GM13977 (cell line): ENCODE measurements around the gene FBXW5.

ENCODE experiments used
- DNase-seq: peaks from one replicate; pipeline ENCODE4 v3.0.0; 2012; ENCODE audit warnings: low spot score
- in situ Hi-C: fragments of 300-500 bp; cut with MboI; formaldehyde crosslinking; loops from one replicate; pipeline ENCODE4 v1.12.0; 2022; ENCODE audit warnings: low sequenced_read_pairs, low pct_unique_long_range_greater_than_20kb, mixed read lengths, inconsistent platforms; ENCODE audit not compliant: unreplicated experiment
- TF ChIP-seq, protein P1 (sequence below): IDR thresholded peaks from 2 replicates; pipeline ENCODE4 v1.5.1; 2012; ENCODE audit warnings: mild to moderate bottlenecking, control low read depth; ENCODE audit not compliant: insufficient read depth; ENCODE audit errors: extremely low read depth, missing control alignments

Gene FBXW5

DNA sequence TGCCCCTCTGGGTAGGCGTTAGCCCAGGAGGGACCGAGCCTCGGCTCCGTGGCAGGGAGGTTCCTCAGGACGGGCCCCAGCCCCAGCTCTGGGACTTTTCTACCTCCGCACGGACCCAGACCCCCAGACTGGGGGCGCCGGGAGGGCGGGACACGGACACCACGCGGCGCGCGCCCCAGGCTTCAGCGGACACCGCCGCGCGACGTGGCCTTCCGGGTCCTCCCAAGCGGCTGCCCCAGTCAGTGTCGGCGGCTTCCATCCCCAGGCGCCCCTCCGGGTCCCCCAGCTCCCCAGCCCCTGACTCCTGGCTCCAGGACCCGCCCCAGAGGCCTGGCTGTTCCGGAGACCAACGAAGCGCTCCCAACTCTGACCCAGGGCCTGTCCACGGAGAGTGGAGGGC lies 41.3 kb upstream of the FBXW5 start:
- in situ Hi-C loops, result no loop called here
- DNase-seq, result no peak
- TF ChIP-seq, protein P1, sequence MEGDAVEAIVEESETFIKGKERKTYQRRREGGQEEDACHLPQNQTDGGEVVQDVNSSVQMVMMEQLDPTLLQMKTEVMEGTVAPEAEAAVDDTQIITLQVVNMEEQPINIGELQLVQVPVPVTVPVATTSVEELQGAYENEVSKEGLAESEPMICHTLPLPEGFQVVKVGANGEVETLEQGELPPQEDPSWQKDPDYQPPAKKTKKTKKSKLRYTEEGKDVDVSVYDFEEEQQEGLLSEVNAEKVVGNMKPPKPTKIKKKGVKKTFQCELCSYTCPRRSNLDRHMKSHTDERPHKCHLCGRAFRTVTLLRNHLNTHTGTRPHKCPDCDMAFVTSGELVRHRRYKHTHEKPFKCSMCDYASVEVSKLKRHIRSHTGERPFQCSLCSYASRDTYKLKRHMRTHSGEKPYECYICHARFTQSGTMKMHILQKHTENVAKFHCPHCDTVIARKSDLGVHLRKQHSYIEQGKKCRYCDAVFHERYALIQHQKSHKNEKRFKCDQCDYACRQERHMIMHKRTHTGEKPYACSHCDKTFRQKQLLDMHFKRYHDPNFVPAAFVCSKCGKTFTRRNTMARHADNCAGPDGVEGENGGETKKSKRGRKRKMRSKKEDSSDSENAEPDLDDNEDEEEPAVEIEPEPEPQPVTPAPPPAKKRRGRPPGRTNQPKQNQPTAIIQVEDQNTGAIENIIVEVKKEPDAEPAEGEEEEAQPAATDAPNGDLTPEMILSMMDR, result no peak

DNA sequence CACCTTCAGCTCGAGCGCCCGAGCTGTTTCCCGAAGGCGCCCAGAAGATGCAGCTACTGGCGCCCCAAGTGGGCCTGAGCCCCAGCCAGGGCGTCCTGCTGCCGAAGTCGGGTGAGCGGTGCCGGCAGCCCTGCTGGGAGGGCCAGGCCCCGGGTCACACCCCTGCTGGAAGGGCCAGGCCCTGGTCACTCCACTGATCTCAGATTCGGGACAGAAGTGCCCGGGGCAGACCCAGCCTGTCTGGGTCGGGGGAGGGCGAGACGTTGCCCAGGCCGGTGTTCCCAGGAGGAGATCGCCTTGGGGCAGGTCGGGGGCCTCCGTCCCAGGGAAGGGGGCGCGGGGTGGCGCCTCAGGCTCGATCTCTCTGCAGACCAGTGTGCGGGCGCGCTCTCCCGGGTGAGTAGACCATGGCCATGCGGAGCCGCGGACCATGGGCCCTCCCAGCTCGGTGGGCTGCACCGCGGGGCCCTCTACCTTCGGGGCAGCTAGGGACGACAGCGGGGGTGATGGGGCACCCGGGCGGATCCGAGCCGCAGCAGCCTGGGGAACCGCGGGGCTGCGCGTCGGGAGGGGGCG lies 40.6 kb upstream of the FBXW5 start:
- TF ChIP-seq, protein P1, result no peak
- in situ Hi-C loops, result no loop called here
- no peak for DNase-seq

DNA sequence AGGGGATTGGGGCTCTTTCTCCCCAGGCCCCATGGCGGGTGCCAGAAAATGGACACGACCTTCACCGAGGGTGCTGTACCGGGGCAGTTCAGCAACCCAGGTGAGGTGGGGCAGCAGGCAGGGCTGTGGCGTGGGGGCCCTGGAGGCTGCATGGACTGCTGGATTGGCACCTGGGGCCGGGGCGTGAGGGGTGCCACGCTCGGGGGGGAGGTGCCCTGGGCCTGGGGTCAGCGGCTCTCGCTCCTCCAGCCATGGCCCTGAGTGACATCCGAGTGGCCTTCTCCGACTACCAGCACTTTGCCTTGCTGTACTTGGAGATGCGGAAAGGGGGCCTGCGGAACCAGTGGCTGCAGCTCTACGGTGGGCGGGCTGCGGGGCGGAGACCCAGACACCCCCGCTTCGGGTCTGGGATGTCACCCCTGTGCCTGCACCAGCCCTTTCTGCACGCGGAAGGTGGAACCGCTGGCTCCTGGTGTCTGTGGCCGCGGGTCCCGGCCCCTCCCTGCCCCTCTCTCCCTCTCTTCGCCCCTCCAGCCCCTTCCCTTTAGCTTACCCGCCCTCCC lies 40.0 kb upstream of the FBXW5 start:
- TF ChIP-seq, protein P1, result no peak
- in situ Hi-C loops, result no loop called here
- no peak for DNase-seq

DNA sequence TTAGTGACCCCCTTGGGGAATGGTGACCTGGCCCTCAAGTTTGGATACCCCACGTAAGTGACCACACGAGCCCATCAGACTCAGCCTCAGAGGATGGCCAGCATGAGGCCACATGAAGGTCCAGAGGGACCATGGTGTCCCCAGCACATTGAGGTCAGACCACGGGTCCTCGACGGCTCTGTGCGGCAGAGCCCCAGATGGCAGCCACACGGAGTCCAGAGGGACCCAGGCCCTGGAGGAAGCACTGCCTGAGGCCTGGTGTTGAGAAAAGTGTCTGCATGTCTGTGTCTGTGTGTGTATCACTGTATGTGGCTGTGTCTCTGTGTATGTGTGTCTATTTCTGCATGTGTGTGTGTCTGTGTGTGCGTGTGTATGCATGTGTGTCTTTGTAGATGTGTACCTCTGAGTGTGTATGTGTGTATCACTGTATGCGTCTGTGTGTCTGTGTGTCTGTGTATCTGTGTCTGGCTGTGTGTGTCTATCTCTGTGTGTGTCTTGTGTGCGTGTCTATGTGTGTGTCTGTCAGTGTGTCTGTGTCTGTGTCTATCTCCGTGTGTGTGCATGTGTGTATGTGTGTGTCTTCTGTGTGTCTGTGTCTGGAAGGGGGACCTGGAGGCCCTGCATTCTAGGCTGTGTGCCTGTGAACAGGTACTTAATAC lies 39.2 kb upstream of the FBXW5 start:
- no peak for DNase-seq
- TF ChIP-seq, protein P1, result no peak
- in situ Hi-C loops, result no loop called here

DNA sequence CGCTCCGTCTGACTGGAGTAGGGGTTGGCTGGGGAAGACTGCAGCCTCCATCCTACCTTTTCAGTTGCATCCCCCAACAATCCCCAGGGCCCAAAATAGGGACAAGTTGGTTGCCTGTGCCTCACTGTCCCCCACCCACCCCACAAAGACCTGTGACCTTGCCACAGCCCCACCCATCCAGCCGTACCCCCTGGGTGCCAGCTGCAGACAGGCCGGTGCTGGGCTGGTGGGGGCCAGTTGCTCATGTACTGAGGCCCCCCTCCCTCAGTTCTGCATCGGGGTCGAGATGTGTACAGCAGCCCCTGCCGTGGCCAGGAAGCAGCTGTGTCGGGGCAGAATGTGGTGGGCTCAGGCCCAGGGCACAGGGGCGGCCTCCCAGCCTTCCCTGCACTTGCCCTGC lies 38.6 kb upstream of the FBXW5 start:
- no peak for DNase-seq
- TF ChIP-seq, protein P1, result no peak
- in situ Hi-C loops, result no loop called here

DNA sequence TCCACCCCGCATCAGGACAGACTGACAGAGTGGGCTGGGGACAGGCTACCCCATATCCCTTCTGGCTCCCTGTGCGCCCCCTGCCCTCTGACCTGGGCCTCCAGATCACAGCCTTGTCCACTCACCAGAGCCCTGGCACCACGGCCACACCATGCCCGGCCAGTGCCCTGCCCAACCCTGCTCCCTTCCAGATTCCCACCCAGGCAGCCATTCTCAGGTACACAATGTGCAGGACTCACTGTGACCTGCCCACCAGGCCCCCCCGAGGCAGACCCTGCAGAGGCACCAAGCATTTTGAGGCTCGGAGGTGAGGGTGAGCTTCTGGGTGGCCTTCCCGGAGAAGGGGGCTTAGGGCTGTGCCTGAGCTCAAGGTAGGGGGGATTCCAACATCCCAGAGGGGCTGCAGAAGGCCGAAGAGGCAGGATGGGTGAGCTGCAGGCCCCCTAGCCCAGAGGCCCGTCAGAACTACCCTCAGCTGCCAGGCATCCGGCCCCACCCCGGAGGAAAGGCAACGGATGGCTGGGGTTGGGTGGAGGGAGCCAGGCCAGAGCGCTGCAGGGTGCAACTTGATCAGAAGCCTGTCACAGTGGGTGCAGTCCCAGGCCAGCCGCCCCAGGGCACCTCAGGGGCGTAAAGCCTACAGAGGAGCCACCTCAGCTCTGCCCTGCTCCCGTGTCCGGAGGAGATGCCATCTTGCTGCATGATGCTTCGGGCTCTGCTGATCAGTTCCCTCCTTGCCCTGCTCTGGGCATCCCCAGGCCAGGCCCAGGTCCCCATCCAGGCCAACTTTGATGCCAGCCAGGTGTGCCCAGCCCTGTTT lies 37.9 kb upstream of the FBXW5 start, which contains the start of gene LCNL1:
TSS of gene LCNL1 (plus strand) at position 762 of the 820 bp plus-strand sequence. CDS start 594 bp downstream, outside the sequence.
- TF ChIP-seq, protein P1, result no peak
- in situ Hi-C loops, result no loop called here
- no peak for DNase-seq
